LNCaP clone FGC (cell line): ENCODE measurements around the gene PSMB11.

ENCODE experiments used
- DNase-seq: peaks from one replicate; pipeline ENCODE4 v3.0.0-alpha.2; 2011; ENCODE audit warnings: low read depth
- H3K4me3 ChIP-seq: 2 replicates; pipeline ENCODE4 v1.5.1; 2011; ENCODE audit warnings: mild to moderate bottlenecking, low read depth, low read length, control low read depth
- CTCF ChIP-seq: IDR thresholded peaks from 2 replicates; pipeline ENCODE4 v1.5.1; 2012; ENCODE audit warnings: mild to moderate bottlenecking; ENCODE audit not compliant: control insufficient read depth, insufficient read depth; ENCODE audit errors: extremely low read depth

The PSMB11 gene

DNA sequence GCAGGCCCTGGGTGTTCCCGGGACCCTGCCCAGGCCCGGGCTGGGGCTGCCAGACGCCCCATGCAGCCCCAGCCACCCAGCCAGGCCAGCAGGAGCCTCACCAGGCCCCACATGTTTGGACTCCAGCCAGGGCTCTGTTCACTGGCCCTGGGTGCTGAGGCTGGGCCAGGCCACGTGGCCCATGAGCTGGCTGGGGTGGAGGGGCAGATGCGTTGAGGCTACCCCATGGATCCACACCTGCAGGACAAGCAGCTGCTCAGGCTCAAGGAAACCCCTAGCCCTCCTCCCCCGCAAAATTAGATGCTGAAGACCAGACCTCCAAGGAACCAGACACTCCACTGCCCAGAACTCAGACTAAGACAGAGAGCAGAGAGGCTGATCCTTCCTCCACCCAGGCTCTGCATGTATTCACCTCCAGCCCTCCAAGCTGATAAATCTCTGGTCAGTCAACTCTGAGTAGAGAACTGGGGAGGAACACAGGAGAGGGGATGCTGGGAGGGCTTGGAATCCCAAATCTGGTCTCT lies 13.7 kb downstream of the PSMB11 start:
- TF ChIP-seq CTCF = no peak
- DNase-seq = no peak
- H3K4me3 ChIP-seq = no peak overlapping the region

DNA sequence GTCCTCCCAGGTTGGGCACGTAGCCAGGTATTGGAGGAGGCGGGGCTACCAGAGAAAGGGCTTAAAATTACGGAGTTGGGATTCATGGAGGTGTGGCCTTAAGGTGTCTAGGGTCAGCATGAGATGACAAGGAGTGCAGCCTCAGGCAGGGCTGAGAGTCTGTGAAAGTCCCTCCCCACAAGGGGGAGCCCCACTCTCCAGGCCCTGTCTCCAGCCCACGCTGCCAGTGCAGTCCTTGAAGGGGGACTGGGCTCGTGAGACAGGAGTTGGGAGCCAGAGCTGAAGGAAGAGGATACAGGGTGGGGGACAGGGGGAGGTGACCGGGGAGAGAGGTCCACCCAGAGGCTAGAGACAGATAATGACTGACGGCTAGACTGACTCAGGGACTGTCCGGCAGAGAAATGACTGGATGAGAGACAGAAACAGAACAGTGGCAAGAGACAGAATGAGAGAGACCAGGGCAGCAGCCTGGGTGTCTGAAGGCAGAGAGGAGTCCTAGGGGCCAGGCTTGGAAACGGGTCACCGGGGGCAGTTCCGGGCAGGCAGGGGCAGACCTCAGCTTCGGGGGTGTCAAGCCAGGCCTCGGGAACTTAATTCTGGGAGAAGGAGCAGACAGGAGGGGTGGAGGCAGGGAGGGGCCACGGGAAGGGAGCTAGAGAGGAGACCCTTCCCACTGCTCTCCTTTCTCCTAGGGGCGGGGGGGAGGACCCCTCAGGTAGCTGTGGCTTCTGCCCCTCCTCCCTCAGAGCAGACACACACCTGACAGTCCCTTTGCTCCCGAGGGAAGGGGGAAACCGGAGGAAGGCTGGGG lies 14.3 kb downstream of the PSMB11 start:
- DNase-seq = no peak
- TF ChIP-seq CTCF = peak; percentile 74
- peak overlapping the region; percentile 67 for H3K4me3 ChIP-seq

DNA sequence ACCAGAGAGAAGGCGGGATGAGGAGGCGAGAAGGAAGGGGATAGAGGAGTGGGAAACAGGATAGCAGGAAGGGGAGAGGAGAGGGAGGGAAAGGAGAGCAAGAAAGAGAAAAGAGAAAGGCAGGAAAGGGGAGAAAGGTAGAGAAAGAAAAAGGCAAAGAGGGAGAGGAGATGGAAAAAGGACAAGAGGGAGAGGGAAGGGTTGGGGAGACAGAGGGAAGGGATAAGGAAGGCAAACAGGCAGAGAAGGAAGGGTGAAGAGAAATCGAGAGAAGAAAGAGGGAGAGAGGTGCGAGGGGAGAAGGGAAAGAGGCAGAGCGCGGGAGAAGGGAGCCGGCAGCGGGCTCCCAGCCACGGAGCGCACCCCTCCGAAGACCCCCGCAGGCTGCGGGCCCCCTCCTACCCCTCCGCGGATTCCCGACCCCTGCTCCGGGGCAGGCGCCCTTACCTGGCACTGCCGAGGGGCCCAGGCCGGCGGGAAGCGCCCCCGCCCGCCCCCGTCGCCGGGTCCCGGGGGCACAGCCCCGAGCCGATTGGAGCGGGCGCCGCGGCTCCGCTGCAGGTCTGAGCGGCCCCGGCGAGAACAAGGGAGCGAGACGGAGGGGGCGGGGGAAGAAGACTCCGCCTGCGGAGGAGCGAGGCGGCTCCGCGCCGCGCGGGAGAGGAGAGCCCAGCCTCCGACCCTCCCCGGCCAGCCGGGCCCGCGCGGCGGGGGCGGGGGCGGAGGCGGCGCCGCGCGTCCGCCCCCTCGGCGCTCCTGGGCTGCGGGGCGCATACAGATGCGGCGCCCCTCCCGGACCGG lies 15.1 kb downstream of the PSMB11 start, which contains the start of gene CDH24:
TSS of gene CDH24 (minus strand) at position 565 of the 801 bp plus-strand sequence. CDS start 1,787 bp downstream, outside the sequence.
- TF ChIP-seq CTCF = no peak
- no peak for DNase-seq

DNA sequence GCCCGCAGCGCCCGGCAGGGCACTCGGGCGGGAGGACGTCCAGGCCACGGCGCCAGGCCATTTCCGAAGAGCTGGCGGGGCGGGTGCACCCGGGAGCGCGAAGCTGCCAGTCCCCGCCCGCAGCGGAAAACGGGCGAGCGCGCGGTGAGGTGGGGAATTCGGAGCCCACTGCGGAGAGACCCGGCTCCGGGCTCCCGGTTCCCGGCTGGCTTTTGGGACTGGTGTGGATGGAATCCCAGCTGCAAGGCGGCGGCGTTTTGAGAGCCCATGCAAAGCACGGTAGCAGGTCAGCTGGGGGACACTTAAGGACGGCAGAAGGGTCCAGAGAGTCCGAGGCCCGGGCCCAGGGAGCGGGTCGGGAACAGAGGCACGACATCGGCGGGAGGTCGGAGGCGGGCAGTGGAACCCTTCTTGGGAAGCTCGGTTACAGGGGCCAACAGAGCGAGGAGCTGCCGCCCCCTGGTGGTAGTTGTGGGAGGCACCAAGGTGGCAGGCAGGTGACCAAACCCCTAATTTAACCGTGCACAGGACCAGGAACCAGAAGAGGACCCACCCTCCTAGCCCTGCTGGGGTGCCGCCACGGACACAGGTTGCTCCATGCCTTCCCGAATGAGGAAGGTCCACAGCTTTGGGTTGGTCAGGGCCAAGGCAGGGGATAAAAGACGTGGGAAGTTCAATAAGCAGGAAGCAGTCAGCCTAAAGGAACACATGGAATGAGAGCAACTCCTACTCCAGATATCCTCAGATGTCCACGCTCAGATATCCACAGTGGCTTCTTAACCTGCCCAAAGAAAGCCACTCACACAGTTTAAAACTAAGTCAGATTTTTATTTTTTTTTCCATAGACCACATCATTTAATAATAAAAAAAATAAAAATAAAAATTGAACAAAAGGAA lies 16.0 kb downstream of the PSMB11 start:
- H3K4me3 ChIP-seq = peak overlapping the region; percentile 67
- peak; percentile 43 for DNase-seq
- peak; percentile 94 for TF ChIP-seq CTCF

More for the DNA sequence above, 15.1 kb downstream of the PSMB11 start, which contains the start of gene CDH24:
- H3K4me3 ChIP-seq = peak within 1 kb of the TSS; percentile 67

GRCh38 chr14:23058654-23059504 lies 16.9 kb downstream of the PSMB11 start:
- no peak for DNase-seq
- TF ChIP-seq CTCF = no peak

More at GRCh38 chr14:23058654-23059504, 16.9 kb downstream of the PSMB11 start:
- H3K4me3 ChIP-seq = no peak overlapping the region
